NCI-H446 treated with DMSO at 0.1 percent for 48 hours (cell line): ENCODE results near the gene KRTAP10-11.
"Not testable (repeated sequence)": the region's sequence is repeated elsewhere in the genome, so short reads cannot be mapped to it uniquely, and the experiment has no call there.

Experiments
- DNase-seq: peaks from one replicate; lab custom pipeline; 2025; lab: John Stamatoyannopoulos, UW

Gene KRTAP10-11

GRCh38 chr21:44614961-44615391 lies 31.2 kb upstream of the KRTAP10-11 start:
- no peak for DNase-seq

- DNase-seq = no peak
Observed at GRCh38 chr21:44615466-44615865, 30.7 kb upstream of the KRTAP10-11 start.

GRCh38 chr21:44615911-44616590 lies 30.2 kb upstream of the KRTAP10-11 start:
- no peak for DNase-seq

- no peak for DNase-seq
Observed at GRCh38 chr21:44616591-44616926, 29.7 kb upstream of the KRTAP10-11 start.

GRCh38 chr21:44617071-44617501 lies 29.1 kb upstream of the KRTAP10-11 start:
- DNase-seq = no peak

- no peak for DNase-seq
Observed at GRCh38 chr21:44618504-44618903, 27.7 kb upstream of the KRTAP10-11 start.

GRCh38 chr21:44618909-44619308 lies 27.3 kb upstream of the KRTAP10-11 start:
- no peak for DNase-seq

- no peak for DNase-seq
Observed at GRCh38 chr21:44619886-44620285, 26.3 kb upstream of the KRTAP10-11 start.

GRCh38 chr21:44623575-44623974 lies 22.6 kb upstream of the KRTAP10-11 start:
- DNase-seq = no peak

GRCh38 chr21:44625756-44626155 lies 20.5 kb upstream of the KRTAP10-11 start:
- no peak for DNase-seq

- DNase-seq = no peak
Observed at GRCh38 chr21:44626262-44626661, 20.0 kb upstream of the KRTAP10-11 start.

- no peak for DNase-seq
Observed at GRCh38 chr21:44626673-44627143, 19.5 kb upstream of the KRTAP10-11 start, which contains the start of gene KRTAP10-9. KRTAP10-9 (plus strand) TSS chr21:44627093; CDS start chr21:44627172, 79 bp downstream.

GRCh38 chr21:44627181-44627822 lies 18.9 kb upstream of the KRTAP10-11 start:
- DNase-seq = not testable (repeated sequence)

GRCh38 chr21:44627831-44628233 lies 18.4 kb upstream of the KRTAP10-11 start:
- not testable (repeated sequence) for DNase-seq

GRCh38 chr21:44628707-44629391 lies 17.4 kb upstream of the KRTAP10-11 start:
- no peak for DNase-seq

GRCh38 chr21:44630440-44630839 lies 15.8 kb upstream of the KRTAP10-11 start:
- DNase-seq = no peak

GRCh38 chr21:44632067-44632466 lies 14.1 kb upstream of the KRTAP10-11 start:
- no peak for DNase-seq

- DNase-seq = no peak
Observed at GRCh38 chr21:44636209-44637017, 9.8 kb upstream of the KRTAP10-11 start.

- peak; percentile 41 for DNase-seq
Observed at GRCh38 chr21:44637018-44637850, 9.0 kb upstream of the KRTAP10-11 start, which contains the start of gene KRTAP10-10. KRTAP10-10 (plus strand) TSS chr21:44637356; CDS start chr21:44637418, 62 bp downstream.

GRCh38 chr21:44637851-44638348 lies 8.3 kb upstream of the KRTAP10-11 start:
- not testable (repeated sequence) for DNase-seq
